ENCODE results near the gene CNTNAP5. TPM values are rescaled to one million over a fixed set of nuclear protein-coding genes. Genes with fewer than 3 reads are reported as not detected.

CNTNAP5 gene
- total RNA-seq, 1 donor from 2014 or later: not detected

DNA sequence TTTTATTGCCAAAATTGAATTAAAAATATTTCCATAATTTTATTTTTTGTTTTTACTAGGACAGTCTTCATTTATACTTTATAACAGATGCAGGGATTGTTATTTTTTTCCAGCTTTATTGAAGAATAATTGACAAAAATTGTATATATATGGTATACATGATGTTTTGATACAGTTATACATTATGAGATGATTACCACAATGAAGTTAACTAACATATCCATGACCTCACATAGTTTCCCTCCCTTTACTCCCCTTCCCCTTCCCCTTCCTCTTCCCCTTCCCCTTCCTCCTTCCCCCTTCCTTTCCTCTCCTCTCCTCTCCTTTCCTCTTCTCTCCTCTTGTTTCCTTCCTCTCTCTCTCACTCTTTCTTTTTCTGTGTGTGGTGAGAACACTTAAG is 700.1 kb downstream of the CNTNAP5 start:
- no peak overlapping the region for H3K27ac ChIP-seq (replicated peaks)
- H3K27me3 ChIP-seq (ENCODE audit: low read depth): no peaks in the 10 kb centered on the region
- H3K4me1 ChIP-seq: no peaks in the 10 kb centered on the region
- no peak for TF ChIP-seq CTCF (IDR thresholded peaks at IDR 0.05; ENCODE audit: borderline replicate concordance)
- no peak for DNase-seq
- H3K36me3 ChIP-seq: no peaks in the 10 kb centered on the region
- intact Hi-C loops (cut with micrococcal nuclease): no loop called here
- no peaks in the 10 kb centered on the region for H3K9me3 ChIP-seq (replicated peaks)
- no peak overlapping the region for H3K4me3 ChIP-seq

DNA sequence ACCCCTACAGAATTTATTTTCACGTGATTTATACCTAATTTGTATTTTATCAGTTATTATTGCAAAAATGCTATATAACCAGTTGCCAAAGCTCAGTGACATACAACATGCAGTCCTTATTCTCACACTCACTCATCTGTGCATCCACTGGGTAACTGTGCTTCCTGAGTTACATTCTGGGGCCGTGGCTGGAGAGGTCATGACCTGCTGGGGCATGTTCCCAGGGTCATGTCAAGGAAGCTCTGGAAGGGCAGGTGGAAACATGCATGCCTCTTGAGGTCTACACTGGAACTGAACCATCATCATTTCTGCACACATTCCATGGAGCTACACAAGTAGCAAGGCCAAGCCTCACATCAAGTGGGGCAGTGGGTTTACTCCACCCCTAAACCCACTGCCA is 715.5 kb downstream of the CNTNAP5 start:
- intact Hi-C loops (cut with micrococcal nuclease): no loop called here

DNA sequence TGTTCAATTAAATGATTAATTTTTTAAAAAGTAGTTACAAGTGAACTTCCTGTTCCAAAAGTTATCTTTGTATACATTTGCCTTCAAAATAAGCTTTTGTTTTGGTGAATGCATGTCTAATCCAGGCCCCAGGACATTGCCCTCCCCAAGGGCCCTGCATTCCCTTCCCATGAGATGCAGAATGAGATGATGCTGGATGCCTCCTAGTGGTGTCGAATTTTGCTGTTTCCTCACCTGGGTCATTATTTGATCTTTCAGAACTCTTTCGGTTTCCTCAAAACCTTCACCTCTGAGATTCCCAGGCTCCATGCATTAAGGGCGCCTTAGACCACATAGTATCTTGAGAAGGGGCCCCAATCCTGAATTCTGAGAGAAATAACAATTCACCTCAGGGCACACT is 728.8 kb downstream of the CNTNAP5 start:
- Histone ChIP-seq H3K9me3 (replicated peaks) (no peaks in the 10 kb centered on the region), H3K4me3 (no peak overlapping the region), H3K36me3 (no peaks in the 10 kb centered on the region), H3K27ac (replicated peaks) (no peak overlapping the region), H3K4me1 (no peaks in the 10 kb centered on the region), H3K27me3 (ENCODE audit: low read depth) (peaks cover 14% of the 10 kb centered on the region)
- TF ChIP-seq CTCF (IDR thresholded peaks at IDR 0.05; ENCODE audit: borderline replicate concordance): no peak
- intact Hi-C loops (cut with micrococcal nuclease): no loop called here
- no peak for DNase-seq

More for the DNA sequence above, 715.5 kb downstream of the CNTNAP5 start:
- no peak overlapping the region for H3K27ac ChIP-seq (replicated peaks)
- no peak for TF ChIP-seq CTCF (IDR thresholded peaks at IDR 0.05; ENCODE audit: borderline replicate concordance)
- H3K4me1 ChIP-seq: no peaks in the 10 kb centered on the region
- H3K9me3 ChIP-seq (replicated peaks): peaks cover 6% of the 10 kb centered on the region
- H3K36me3 ChIP-seq: no peaks in the 10 kb centered on the region
- no peak overlapping the region for H3K4me3 ChIP-seq
- DNase-seq: no peak
- no peaks in the 10 kb centered on the region for H3K27me3 ChIP-seq (ENCODE audit: low read depth)

GRCh38 chr2:124755386-124755785 is 730.3 kb downstream of the CNTNAP5 start:
- intact Hi-C loops (cut with micrococcal nuclease): no loop called here

GRCh38 chr2:124756048-124756447 is 731.0 kb downstream of the CNTNAP5 start:
- no peaks in the 10 kb centered on the region for H3K4me1 ChIP-seq
- no peaks in the 10 kb centered on the region for H3K9me3 ChIP-seq (replicated peaks)
- H3K27me3 ChIP-seq (ENCODE audit: low read depth): peaks cover 5% of the 10 kb centered on the region
- intact Hi-C loops (cut with micrococcal nuclease): no loop called here
- H3K27ac ChIP-seq (replicated peaks): no peak overlapping the region
- H3K36me3 ChIP-seq: no peaks in the 10 kb centered on the region
- no peak for DNase-seq
- H3K4me3 ChIP-seq: no peak overlapping the region
- TF ChIP-seq CTCF (IDR thresholded peaks at IDR 0.05; ENCODE audit: borderline replicate concordance): no peak

More at GRCh38 chr2:124755386-124755785, 730.3 kb downstream of the CNTNAP5 start:
- no peaks in the 10 kb centered on the region for H3K9me3 ChIP-seq (replicated peaks)
- H3K27me3 ChIP-seq (ENCODE audit: low read depth): peaks cover 12% of the 10 kb centered on the region
- no peaks in the 10 kb centered on the region for H3K4me1 ChIP-seq
- H3K27ac ChIP-seq (replicated peaks): no peak overlapping the region
- no peak for DNase-seq
- H3K4me3 ChIP-seq: no peak overlapping the region
- H3K36me3 ChIP-seq: no peaks in the 10 kb centered on the region
- no peak for TF ChIP-seq CTCF (IDR thresholded peaks at IDR 0.05; ENCODE audit: borderline replicate concordance)

- Histone ChIP-seq H3K4me1 (no peaks in the 10 kb centered on the region), H3K36me3 (no peaks in the 10 kb centered on the region), H3K9me3 (replicated peaks) (no peaks in the 10 kb centered on the region), H3K4me3 (no peak overlapping the region), H3K27me3 (ENCODE audit: low read depth) (no peaks in the 10 kb centered on the region), H3K27ac (replicated peaks) (no peak overlapping the region)
- no peak for TF ChIP-seq CTCF (IDR thresholded peaks at IDR 0.05; ENCODE audit: borderline replicate concordance)
- intact Hi-C loops (cut with micrococcal nuclease): no loop called here
- no peak for DNase-seq
Observed at GRCh38 chr2:124762388-124762787, 737.3 kb downstream of the CNTNAP5 start.
